GM19372 (cell line): ENCODE data around the gene PHF11.
"Not testable (repeated sequence)": the region's sequence is repeated elsewhere in the genome, so short reads cannot be mapped to it uniquely, and the experiment has no call there.

Experiments used
- ATAC-seq: cut with Tn5 transposase; IDR thresholded peaks from one replicate; pipeline ENCODE4 v1.9.1; 2021; ENCODE audit warnings: mild to moderate bottlenecking, low read depth, moderate library complexity; ENCODE audit not compliant: unreplicated experiment

The PHF11 gene

GRCh38 chr13:49543656-49544055, 47.9 kb downstream of the PHF11 start:
- no peak for ATAC-seq

GRCh38 chr13:49545661-49546060, 49.9 kb downstream of the PHF11 start:
- no peak for ATAC-seq

- no peak for ATAC-seq
These were observed 50.8 kb downstream of the PHF11 start for GRCh38 chr13:49546561-49546960.

- ATAC-seq = no peak
These were observed 53.5 kb downstream of the PHF11 start for GRCh38 chr13:49549289-49549688.

- ATAC-seq = no peak
These were observed 55.3 kb downstream of the PHF11 start for GRCh38 chr13:49550942-49551644.

- ATAC-seq = no peak
These were observed 58.1 kb downstream of the PHF11 start for GRCh38 chr13:49553888-49554287.

GRCh38 chr13:49554387-49554786, 58.6 kb downstream of the PHF11 start:
- ATAC-seq = no peak

GRCh38 chr13:49559006-49559405, 63.3 kb downstream of the PHF11 start:
- no peak for ATAC-seq

- ATAC-seq = no peak
These were observed 64.7 kb downstream of the PHF11 start for GRCh38 chr13:49560270-49561061.

- ATAC-seq = no peak
These were observed 65.3 kb downstream of the PHF11 start for GRCh38 chr13:49561062-49561410.

GRCh38 chr13:49563516-49563915, 67.8 kb downstream of the PHF11 start:
- no peak for ATAC-seq

GRCh38 chr13:49565461-49565860, 69.7 kb downstream of the PHF11 start:
- ATAC-seq = not testable (repeated sequence)

- no peak for ATAC-seq
These were observed 70.7 kb downstream of the PHF11 start for GRCh38 chr13:49566461-49566860.

- ATAC-seq = no peak
These were observed 71.7 kb downstream of the PHF11 start for GRCh38 chr13:49567491-49567890.

- ATAC-seq = no peak
These were observed 74.4 kb downstream of the PHF11 start for GRCh38 chr13:49569993-49570689.

GRCh38 chr13:49571299-49572240, 75.8 kb downstream of the PHF11 start:
- ATAC-seq = no peak
